ENCODE measurements around the gene RNF138. TPM values are rescaled to one million over a fixed set of nuclear protein-coding genes. Genes with fewer than 3 reads are reported as not detected.

Gene RNF138
- total and polyA plus RNA-seq, 2 of the 8 experiments (the other 6 are each of a cell fraction or from before 2014, with no cell fraction given): 29.2 to 109 TPM

DNA sequence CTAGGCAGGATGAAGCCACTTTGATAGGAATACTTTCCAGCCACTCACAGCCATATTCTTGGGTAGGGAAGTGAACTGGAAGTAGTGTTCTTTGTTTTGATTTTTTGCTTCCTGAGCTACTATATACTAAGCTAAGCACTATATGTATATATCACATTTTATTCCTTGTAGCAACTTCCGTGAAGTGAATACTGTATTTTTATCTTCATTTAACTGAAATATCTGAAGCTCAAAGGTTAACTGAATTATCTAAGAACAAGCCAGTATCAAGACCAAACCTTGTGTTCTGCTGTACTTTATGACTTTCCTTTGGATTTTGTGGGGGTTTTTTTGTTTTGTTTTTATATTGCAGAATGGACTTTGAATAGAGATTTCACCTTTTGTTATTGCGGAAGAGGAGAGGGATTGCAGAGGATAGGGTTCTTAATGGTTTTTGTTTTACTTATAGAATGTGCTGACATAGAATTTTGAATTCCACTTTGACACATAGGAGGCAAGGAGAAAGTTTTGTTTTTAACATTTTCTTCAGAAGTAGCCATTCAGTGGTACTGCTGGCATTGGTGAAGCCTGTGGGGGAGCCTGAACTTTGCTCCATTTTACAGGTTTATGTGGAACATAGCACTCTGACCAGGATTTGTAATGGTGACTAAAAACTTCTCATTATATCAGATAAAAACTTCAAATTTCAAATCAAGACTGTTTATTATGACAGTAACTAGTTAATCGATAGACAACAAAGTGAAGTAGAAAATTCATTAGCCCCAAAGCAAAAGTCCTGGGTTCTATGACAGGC, 24.1 kb upstream of the RNF138 start:
- Histone ChIP-seq H3K79me1 (ENCODE audit: low read depth, low read length) (no peaks in the 10 kb centered on the region), H2BK15ac (ENCODE audit: low read length) (no peak overlapping the region), H4K20me1 (replicated peaks in 1 of 2; ENCODE audit: control insufficient read depth in 1 of 2, insufficient read depth in 2 of 2, low read length in 2 of 2) (no peaks in the 10 kb centered on the region), H4K91ac (replicated peaks; ENCODE audit: insufficient read length, low read length) (no peak overlapping the region), H2BK120ac (replicated peaks; ENCODE audit: low read depth, low read length) (no peak overlapping the region), H3K4me3 (ENCODE audit: extremely low read depth in 1 of 4, insufficient read depth in 2 of 4, low read depth in 3 of 4, low read length in 4 of 4) (no peak overlapping the region), H4K8ac (ENCODE audit: extremely low read depth, insufficient read depth, low read length) (no peak overlapping the region), H4K5ac (ENCODE audit: insufficient read length, low read depth, low read length) (no peak overlapping the region), H3K27ac (ENCODE audit: low read depth, low read length) (no peak overlapping the region), H2AFZ (ENCODE audit: low read length) (no peak overlapping the region), H3K9ac (replicated peaks in 1 of 4; ENCODE audit: extremely low read depth in 1 of 4, low read depth in 3 of 4, low read length in 3 of 4) (no peak overlapping the region), H3K79me2 (ENCODE audit: control insufficient read depth in 1 of 2, insufficient read depth in 2 of 2, low read length in 2 of 2) (no peaks in the 10 kb centered on the region), H3K9me3 (ENCODE audit: insufficient read depth in 2 of 2, low read depth in 1 of 2, low read length in 1 of 2) (no peaks in the 10 kb centered on the region), H3K27me3 (replicated peaks in 1 of 4; ENCODE audit: control insufficient read depth in 3 of 4, extremely low read depth in 1 of 4, insufficient read depth in 3 of 4, low read length in 3 of 4) (no peaks in the 10 kb centered on the region), H2BK20ac (ENCODE audit: low read length) (no peak overlapping the region), H2AK5ac (ENCODE audit: low read depth, low read length) (no peak overlapping the region), H2BK5ac (ENCODE audit: low read depth, low read length) (no peak overlapping the region), H3K4me1 (replicated peaks in 1 of 4; ENCODE audit: control insufficient read depth in 3 of 4, insufficient read depth in 4 of 4, low read length in 3 of 4) (no peaks in the 10 kb centered on the region), H3K36me3 (ENCODE audit: control insufficient read depth in 2 of 4, insufficient read depth in 4 of 4, low read length in 3 of 4) (no peaks in the 10 kb centered on the region), H2BK12ac (ENCODE audit: low read depth, low read length) (no peak overlapping the region), H3K56ac (replicated peaks; ENCODE audit: insufficient read length, low read depth, low read length) (no peak overlapping the region), H3K4me2 (ENCODE audit: insufficient read depth in 1 of 2, low read depth in 2 of 2, low read length in 2 of 2) (no peak overlapping the region), H3K4ac (replicated peaks; ENCODE audit: insufficient read length, low read depth, low read length) (no peak overlapping the region), H3K23ac (ENCODE audit: insufficient read length) (no peak overlapping the region), H3K23me2 (ENCODE audit: low read depth, low read length) (no peaks in the 10 kb centered on the region), H3K18ac (ENCODE audit: extremely low read depth, low read length) (no peak overlapping the region), H3K14ac (ENCODE audit: insufficient read length) (no peak overlapping the region)
- DNase-seq (ENCODE audit: low read depth in 1 of 2, low spot score in 2 of 2) (no peak), FAIRE-seq (no peak)
- CTCF ChIA-PET (ENCODE audit: partially characterized antibody): interaction anchor here (1.2 kb wide), 1 partner anchor 11 kb away, joined by 3 read pairs; no protein-coding TSS in a partner anchor
- POLR2A ChIA-PET (ENCODE audit: partially characterized antibody): interaction anchor here (0.6 kb wide), 1 partner anchor 16 kb away, joined by 3 read pairs; no protein-coding TSS in a partner anchor
- 97% methylated on average over 3 of the region's 3 CpGs; no CpG with 5 or more reads in 1 of the 2 experiments for WGBS, 2 experiments (ENCODE audit: extremely low coverage in 1 of 2, insufficient coverage in 1 of 2, insufficient read length in 1 of 2, insufficient replicate concordance in 2 of 2, low coverage in 1 of 2, low lambda C conversion rate in 2 of 2, missing lambda C conversion rate in 1 of 2)
- TF ChIP-seq SAP30 (IDR thresholded peaks at IDR 0.05; ENCODE audit: insufficient read depth, insufficient replicate concordance, low read length): no peak
- TF ChIP-seq GTF2F1 (IDR thresholded peaks at IDR 0.05; ENCODE audit: borderline replicate concordance, low read depth, low read length): no peak
- no peak for TF ChIP-seq POU5F1 (IDR thresholded peaks at IDR 0.05; ENCODE audit: low read depth, low read length)
- no peak for TF ChIP-seq EZH2 (IDR thresholded peaks at IDR 0.05; ENCODE audit: low read depth, low read length, severe bottlenecking)
- no peak for TF ChIP-seq CBX5 (IDR thresholded peaks at IDR 0.05; ENCODE audit: low read depth, low read length)
- no peak for TF ChIP-seq MAX (IDR thresholded peaks at IDR 0.05)
- no peak for TF ChIP-seq RFX5 (IDR thresholded peaks at IDR 0.05; ENCODE audit: borderline replicate concordance, low read depth, low read length)
- TF ChIP-seq KDM4A (IDR thresholded peaks at IDR 0.05; ENCODE audit: low read depth, low read length, severe bottlenecking): no peak
- no peak for TF ChIP-seq POLR2AphosphoS5 (IDR thresholded peaks at IDR 0.05; ENCODE audit: low read depth, low read length)
